ENCODE measurements around the gene API5. TPM values are rescaled to one million over a fixed set of nuclear protein-coding genes. Genes with fewer than 3 reads are reported as not detected.

API5 gene
- polyA plus RNA-seq, 1 of the 3 experiments (the other 2 are of a cell fraction) = 80.9 TPM

- Histone ChIP-seq H2AFZ (ENCODE audit: low read depth) (no peak overlapping the region), H3K9ac (no peak overlapping the region), H3K4me3 (ENCODE audit: low read depth in 2 of 2, low read length in 1 of 2) (no peak overlapping the region), H3K4me1 (ENCODE audit: control insufficient read depth in 1 of 2, insufficient read depth in 2 of 2, low read depth in 1 of 2, low read length in 1 of 2) (no peaks in the 10 kb centered on the region), H3F3A (replicated peaks; ENCODE audit: insufficient read depth) (no peaks in the 10 kb centered on the region), H3K4me2 (no peak overlapping the region), H3K27ac (ENCODE audit: low read depth in 2 of 2, low read length in 1 of 2) (no peak overlapping the region), H3K9me2 (no peaks in the 10 kb centered on the region), H3K27me3 (ENCODE audit: insufficient read depth) (no peaks in the 10 kb centered on the region), H3K36me3 (replicated peaks in 1 of 2; ENCODE audit: control insufficient read depth in 1 of 2, insufficient read depth in 2 of 2, low read length in 1 of 2) (peaks cover 25 to 29% of the 10 kb centered on the region in 2 experiments), H3K79me2 (ENCODE audit: insufficient read depth) (peaks cover 80% of the 10 kb centered on the region), H4K20me1 (ENCODE audit: insufficient read depth) (peaks cover 4% of the 10 kb centered on the region), H3K9me3 (no peaks in the 10 kb centered on the region)
- DNase-seq = no peak
- TF ChIP-seq RFX5 (IDR thresholded peaks at IDR 0.05; ENCODE audit: low read length) (no peak), CHD2 (IDR thresholded peaks at IDR 0.05; ENCODE audit: low read length, partially characterized antibody) (no peak), RXRA (IDR thresholded peaks at IDR 0.05; ENCODE audit: borderline replicate concordance, low read depth) (no peak), NRF1 (IDR thresholded peaks at IDR 0.05; ENCODE audit: low read depth, low read length) (no peak), JUND (IDR thresholded peaks at IDR 0.05) (no peak), MXI1 (IDR thresholded peaks at IDR 0.05; ENCODE audit: low read depth, low read length) (no peak), RCOR1 (IDR thresholded peaks at IDR 0.05; ENCODE audit: low read length) (no peak), GABPA (IDR thresholded peaks at IDR 0.05; ENCODE audit: low read depth) (no peak), TCF12 (IDR thresholded peaks at IDR 0.05) (no peak), TAF1 (IDR thresholded peaks at IDR 0.05; ENCODE audit: borderline replicate concordance, low read depth, low read length) (no peak), MAX (IDR thresholded peaks at IDR 0.05; ENCODE audit: low read depth) (no peak), TEAD4 (IDR thresholded peaks at IDR 0.05; ENCODE audit: borderline replicate concordance, insufficient read depth) (no peak), EP300 (IDR thresholded peaks at IDR 0.05; ENCODE audit: borderline replicate concordance in 1 of 2, low read depth in 1 of 2, low read length in 1 of 2) (no peak), REST (IDR thresholded peaks at IDR 0.05; ENCODE audit: low read depth, low read length) (no peak), USF2 (IDR thresholded peaks at IDR 0.05; ENCODE audit: borderline replicate concordance, low read depth, low read length) (no peak), POLR2AphosphoS5 (IDR thresholded peaks at IDR 0.05; ENCODE audit: low read depth, low read length) (no peak), EZH2phosphoT487 (IDR thresholded peaks at IDR 0.05; ENCODE audit: borderline replicate concordance, low read depth) (no peak), MEF2A (IDR thresholded peaks at IDR 0.05; ENCODE audit: borderline replicate concordance, low read depth) (no peak), NFIC (IDR thresholded peaks at IDR 0.05; ENCODE audit: borderline replicate concordance) (no peak), ZBTB33 (IDR thresholded peaks at IDR 0.05; ENCODE audit: borderline replicate concordance, low read depth) (no peak)
- 82% methylated on average over 2 of the region's 2 CpGs for WGBS (ENCODE audit: low lambda C conversion rate)
- ChIA-PET POLR2A (no interaction called here), CTCF (no interaction called here)
These were observed 64.8 kb downstream of the API5 start for GRCh38 chr11:43376594-43376993.
